NT2/D1 (cell line): ENCODE measurements around the gene TCF4.

Source experiments
- YY1 ChIP-seq: IDR thresholded peaks from 2 replicates; pipeline ENCODE4 v1.6.1; 2011; ENCODE audit not compliant: insufficient read length, insufficient read depth
- ZNF274 ChIP-seq: IDR thresholded peaks from 2 replicates; pipeline ENCODE4 v1.6.1; 2011; ENCODE audit warnings: mild to moderate bottlenecking, low read depth, low read length

GRCh38 chr18:55550471-55550870 lies 37.5 kb downstream of the TCF4 start:
- TF ChIP-seq ZNF274 (no peak), YY1 (no peak)
